Heart right ventricle (tissue), 16 donors: ENCODE measurements around the gene PRSS50. TPM values are rescaled to one million over a fixed set of nuclear protein-coding genes. Genes with fewer than 3 reads are reported as not detected.

ENCODE experiments used
- ATAC-seq, 8 donors: fragments of 200-7000 bp; cut with Tn5 transposase; one replicate each; pipeline ENCODE4 v1.9.1; 2020; ENCODE audit warnings: mild to moderate bottlenecking in 8 of 8, moderate library complexity in 8 of 8, moderate number of reproducible peaks in 1 of 8
- DNase-seq, 2 donors: peaks; one replicate each; pipeline ENCODE4 v3.0.0-alpha.2; 2020
- H3K27ac ChIP-seq, 10 donors: fragments of 200-600 bp; sonication (generic) in 2 of 10; one replicate each; pipeline versions ENCODE4 v1.5.0 to v1.8.0; 2020 to 2022; ENCODE audit warnings: mild to moderate bottlenecking in 3 of 10
- H3K27me3 ChIP-seq, 7 donors: fragments of 200-600 bp; one replicate each; pipeline ENCODE4 v1.8.0; 2021 to 2022; ENCODE audit warnings: mild to moderate bottlenecking in 2 of 7
- H3K36me3 ChIP-seq, 9 donors: fragments of 200-600 bp; sonication (generic) in 1 of 9; one replicate each; pipeline versions ENCODE4 v1.5.0 to v1.8.0; 2020 to 2022; ENCODE audit warnings: mild to moderate bottlenecking in 2 of 9
- H3K4me1 ChIP-seq, 9 donors: fragments of 200-600 bp; sonication (generic) in 1 of 9; one replicate each; pipeline versions ENCODE4 v1.5.0 to v1.8.0; 2020 to 2022; ENCODE audit warnings: mild to moderate bottlenecking in 4 of 9
- H3K4me3 ChIP-seq, 10 donors: fragments of 200-600 bp; sonication (generic) in 2 of 10; one replicate each; pipeline versions ENCODE4 v1.5.0 to v1.8.0; 2020 to 2022; ENCODE audit warnings: mild to moderate bottlenecking in 7 of 10, moderate library complexity in 2 of 10
- H3K9me3 ChIP-seq, 11 donors: fragments of 200-600 bp in 10 of 11; sonication (generic) in 2 of 11; one replicate each; pipeline versions ENCODE4 v1.5.0 to v1.8.0; 2013 to 2022; ENCODE audit warnings: mild to moderate bottlenecking in 2 of 11, control low read depth in 1 of 11, moderate library complexity in 1 of 11
- CTCF ChIP-seq, 9 donors: fragments of 200-600 bp; sonication (generic) in 2 of 9; IDR thresholded peaks; one replicate each; pipeline versions ENCODE4 v1.5.0 to v1.8.0; 2021 to 2022; ENCODE audit warnings: antibody characterized with exemption in 9 of 9, mild to moderate bottlenecking in 5 of 9, moderate library complexity in 1 of 9
- WGBS, 2 donors: extraction: QIAGEN DNeasy Blood & Tissue Kit; methylation state at CpG; one replicate each; pipeline ENCODE4 v1.1.7; 2013; ENCODE audit warnings: inconsistent platforms in 1 of 2; 5-methylcytosine and 5-hydroxymethylcytosine counted together
- intact Hi-C, 10 donors: fragments of 100-400 bp; cut with DNase I; formaldehyde crosslinking; loops; one replicate each; pipeline versions ENCODE4 v1.11.1 to v1.14.2; 2022
- polyA plus RNA-seq, 2 donors: library from polyadenylated mRNA; stranded (reverse); fragments of 200-250 nt; gene quantifications; one replicate each; pipeline ENCODE4 v1.2.3, GENCODE V29; 2013
- total RNA-seq, 10 donors: library from RNA; stranded (reverse); fragmentation: NEBNext Ultra II Directional in 3 of 10; extraction: Animal tissue kit (Norgen Biotek cat#: 25700) in 3 of 10; gene quantifications; one replicate each; pipeline versions ENCODE4 v1.2.1 to v1.2.4, GENCODE V29; 2021 to 2023
- donor health status: Arrhythmogenic right ventricular cardiomyopathy.
- donor health status: ischemic (EF 13 %, LVEDD 7.1; RV severe dilation, severe dysfunction).
- donor health status: healthy with polysubstance abuse.
- donor health status: DM: no; HTN: yes; CAD: no.
- donor health status: DM: no; HTN: no; CAD: no.
- donor health status: ischemic (EF 25% LVEDD 6.9; RV normal size, moderate dysfunction).
- donor health status: ischemic (EF 25% LVEDD 5.7; RV mildly dilated, moderate dysfunction).
- donor health status: healthy.
- donor health status: DM: yes; HTN: yes; CAD: no.
- donor health status: Ischemic cardiomyopathy.
- donor health status: ischemic (EF 35%, LVEDD 5.7; RV mildly dilated, moderate dysfunction).
- donor health status: nonischemic (EF 11% LVEDD 7.7; RV severe dilation, severe dysfunction).
- donor health status: DM: yes; HTN: yes; CAD: no.
- donor health status: PGD.
- donor health status: ischemic (EF 29% LVEDD 5.4; RV normal size, mild dysfunction).
- donor health status: nonischemic (EF 23%, LVEDD 6.1; RV moderate dilation, normal function).

The PRSS50 gene
- total and polyA plus RNA-seq, 12 donors, result 0.09 to 0.88 (median 0.31) TPM; not detected in 2

DNA sequence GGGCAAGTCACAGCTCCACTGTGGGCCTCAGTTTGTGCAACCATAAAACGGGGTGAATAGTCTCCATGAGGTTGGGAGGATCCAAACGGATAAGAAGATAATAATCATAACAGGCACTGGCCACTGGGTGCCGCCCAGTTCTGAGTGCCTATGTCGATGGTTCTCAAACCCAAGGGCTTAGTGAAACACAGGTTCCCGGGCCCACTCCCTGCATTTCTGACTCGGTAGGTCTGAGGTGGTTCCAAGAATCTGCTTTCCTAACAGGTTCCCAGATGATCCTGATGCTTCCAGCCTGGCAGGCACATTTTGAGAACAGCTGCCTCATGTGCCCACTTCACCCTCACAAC lies 45.3 kb downstream of the PRSS50 start:
- no peaks in the 10 kb centered on the region for H3K9me3 ChIP-seq
- H3K4me1 ChIP-seq, result peaks cover 2 to 35% (median 16%) of the 10 kb centered on the region in 9 donors
- H3K27me3 ChIP-seq, result no peaks in the 10 kb centered on the region
- H3K27ac ChIP-seq, result no peak overlapping the region
- peaks cover 0 to 69% (median 5%) of the 10 kb centered on the region in 9 donors for H3K36me3 ChIP-seq
- ATAC-seq (no peak), DNase-seq (no peak)
- intact Hi-C loops, result no loop called here
- TF ChIP-seq CTCF (IDR thresholded peaks at IDR 0.05), result no peak
- WGBS, 2 donors, result 92% methylated on average over 6 of the region's 6 CpGs
- H3K4me3 ChIP-seq, result no peak overlapping the region

DNA sequence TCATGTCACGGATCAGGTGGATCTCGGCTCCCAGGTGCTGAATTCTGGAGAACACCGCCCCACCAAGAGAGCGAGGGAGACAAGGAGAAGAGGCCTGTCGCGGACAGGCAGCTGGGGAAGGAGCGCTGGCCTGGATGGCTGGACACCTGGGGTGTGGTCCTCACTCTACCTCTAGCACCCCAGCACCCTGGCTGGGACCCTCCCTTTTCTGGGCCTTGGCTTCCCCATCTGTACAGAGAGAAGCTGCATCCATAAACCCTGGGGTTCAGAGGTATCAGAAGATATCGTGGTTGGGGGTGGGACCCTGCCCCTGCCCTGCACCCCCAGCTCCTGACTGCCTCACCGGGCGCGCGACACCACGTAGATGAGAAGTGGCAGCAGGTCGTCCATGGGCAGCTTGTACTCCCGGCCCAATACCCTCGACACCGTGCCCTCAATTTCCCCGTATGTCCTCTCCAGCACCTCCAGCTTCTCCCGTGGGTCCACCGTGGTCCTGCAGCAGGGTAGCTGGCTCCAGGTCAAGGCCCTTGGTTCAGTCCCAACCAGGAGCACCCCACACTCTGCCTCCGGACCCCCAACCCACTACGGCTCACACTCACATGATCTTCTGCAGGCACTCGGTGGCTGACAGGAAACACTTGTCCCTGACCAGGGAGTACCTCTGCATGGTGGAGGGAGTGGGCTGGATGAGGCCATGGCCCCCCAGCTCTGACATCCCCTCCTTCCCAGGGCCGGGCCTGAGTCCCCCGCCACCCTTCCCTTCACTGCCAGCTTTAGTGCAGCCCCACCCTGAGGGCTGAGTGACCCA lies 45.9 kb downstream of the PRSS50 start:
- ATAC-seq (no peak), DNase-seq (peak in 1 of 2 donors; percentile 8)
- intact Hi-C loops, result no loop called here
- WGBS, 2 donors, result 94 to 95% methylated on average over 25 of the region's 25 CpGs
- peaks cover 2 to 35% (median 16%) of the 10 kb centered on the region in 9 donors for H3K4me1 ChIP-seq
- TF ChIP-seq CTCF (IDR thresholded peaks at IDR 0.05), result no peak
- H3K27me3 ChIP-seq, result no peaks in the 10 kb centered on the region
- H3K9me3 ChIP-seq, result no peaks in the 10 kb centered on the region
- peaks cover 0 to 69% (median 5%) of the 10 kb centered on the region in 9 donors for H3K36me3 ChIP-seq
- no peak overlapping the region for H3K27ac ChIP-seq
- no peak overlapping the region for H3K4me3 ChIP-seq

GRCh38 chr3:46670891-46671427 lies 46.7 kb downstream of the PRSS50 start:
- Histone ChIP-seq H3K4me3 (no peak overlapping the region), H3K9me3 (no peaks in the 10 kb centered on the region), H3K27ac (no peak overlapping the region), H3K36me3 (peaks cover 0 to 61% (median 5%) of the 10 kb centered on the region in 9 donors), H3K27me3 (no peaks in the 10 kb centered on the region), H3K4me1 (peaks cover 0 to 35% (median 15%) of the 10 kb centered on the region in 9 donors)
- no peak for TF ChIP-seq CTCF (IDR thresholded peaks at IDR 0.05)
- DNase-seq, result no peak
- WGBS, 2 donors, result 96 to 99% methylated on average over 4 of the region's 4 CpGs
- intact Hi-C loops, result no loop called here
- no peak for ATAC-seq

DNA sequence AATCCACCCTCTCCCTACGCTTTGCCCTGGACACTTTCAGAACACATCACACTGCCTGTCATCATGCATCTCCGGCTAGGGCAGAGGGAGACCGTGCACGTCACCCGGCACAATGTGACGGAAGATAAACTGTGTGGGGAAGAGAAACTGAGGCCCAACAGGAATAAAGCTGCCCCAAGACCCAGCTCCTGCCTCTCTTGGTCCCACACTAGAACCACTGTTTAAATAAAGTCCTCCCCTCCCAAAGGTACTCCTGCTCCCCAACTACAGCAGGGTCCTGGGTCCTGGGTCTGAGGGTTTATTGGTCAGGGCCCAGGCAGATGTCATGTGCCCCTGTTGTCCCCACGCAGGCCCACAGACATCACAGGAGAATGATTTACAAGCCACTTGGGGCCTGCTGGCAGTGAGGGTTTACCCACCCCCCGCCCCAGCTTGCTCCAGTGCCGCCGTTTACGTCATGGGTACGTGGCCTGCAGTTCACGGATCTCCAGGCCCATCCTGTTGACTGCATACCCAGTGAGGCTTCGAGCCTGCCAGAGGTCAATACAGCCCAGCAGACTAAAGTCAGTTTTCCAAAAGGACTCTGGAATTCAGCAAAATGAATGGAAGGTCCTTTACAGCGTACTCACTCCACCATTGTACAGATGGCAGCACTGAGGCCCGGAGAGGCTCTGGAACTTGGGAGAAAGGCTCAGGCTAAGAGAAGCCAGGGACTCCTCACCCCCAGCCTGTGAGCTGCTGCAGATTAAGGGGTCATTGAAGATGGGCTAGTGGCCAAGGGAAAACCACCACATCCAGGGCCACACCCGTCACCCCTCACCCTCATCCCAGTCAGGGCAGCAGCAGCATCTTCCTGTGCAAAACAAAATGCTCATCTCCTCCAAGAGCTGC lies 47.4 kb downstream of the PRSS50 start:
- peak overlapping the region in 1 of 10 donors; percentile 40 for H3K27ac ChIP-seq
- DNase-seq (no peak), ATAC-seq (no peak)
- H3K4me3 ChIP-seq, result no peak overlapping the region
- H3K4me1 ChIP-seq, result peaks cover 0 to 36% (median 20%) of the 10 kb centered on the region in 9 donors
- H3K27me3 ChIP-seq, result no peaks in the 10 kb centered on the region
- H3K9me3 ChIP-seq, result no peaks in the 10 kb centered on the region
- no peak for TF ChIP-seq CTCF (IDR thresholded peaks at IDR 0.05)
- peaks cover 0 to 54% (median 5%) of the 10 kb centered on the region in 9 donors for H3K36me3 ChIP-seq
- intact Hi-C loops, result loop anchor here in 2 of 10 donors (10.0 kb wide), 1 partner anchor 105 kb away; the partner anchor contains the start of gene LRRC2 (in 2 of the 2)
- 83 to 90% methylated on average over 17 of the region's 17 CpGs for WGBS, 2 donors
